ENCODE measurements around the gene RMC1. TPM values are rescaled to one million over a fixed set of nuclear protein-coding genes. Genes with fewer than 3 reads are reported as not detected.

RMC1 gene
- total and polyA plus RNA-seq, 8 donors = 7.7 to 31.9 (median 10.7) TPM

GRCh38 chr18:23459530-23459921 is 43.8 kb upstream of the RMC1 start:
- Histone ChIP-seq H3K27me3 (no peaks in the 10 kb centered on the region), H3K9me3 (no peaks in the 10 kb centered on the region), H3K4me1 (peaks cover 6 to 54% (median 30%) of the 10 kb centered on the region in 3 donors), H3K27ac (no peak overlapping the region), H3K36me3 (peaks cover 7 to 21% (median 21%) of the 10 kb centered on the region in 3 donors), H3K4me3 (no peak overlapping the region)
- 79 to 83% methylated on average over 7 of the region's 7 CpGs for WGBS, 2 donors
- TF ChIP-seq CTCF (IDR thresholded peaks at IDR 0.05) = no peak
- intact Hi-C loops (cut with DNase I) = no loop called here
- DNase-seq (no peak), ATAC-seq (no peak), FAIRE-seq (no peak)

GRCh38 chr18:23460285-23461273 is 42.7 kb upstream of the RMC1 start:
- Histone ChIP-seq H3K4me1 (peaks cover 6 to 48% (median 25%) of the 10 kb centered on the region in 3 donors), H3K27me3 (no peaks in the 10 kb centered on the region), H3K36me3 (peaks cover 11 to 31% (median 25%) of the 10 kb centered on the region in 3 donors), H3K9me3 (no peaks in the 10 kb centered on the region), H3K27ac (no peak overlapping the region), H3K4me3 (no peak overlapping the region)
- intact Hi-C loops (cut with DNase I) = loop anchor here in 1 of 3 donors (10.0 kb wide), 1 partner anchor 74 kb away; no protein-coding TSS in a partner anchor
- FAIRE-seq (no peak), ATAC-seq (peak; percentile 27 to 65 (median 32)), DNase-seq (no peak)
- TF ChIP-seq CTCF (IDR thresholded peaks at IDR 0.05) = no peak
- WGBS, 2 donors = 45 to 52% methylated on average over 2 of the region's 2 CpGs

GRCh38 chr18:23462876-23463275 is 40.4 kb upstream of the RMC1 start:
- DNase-seq (no peak), ATAC-seq (no peak), FAIRE-seq (no peak)
- 73 to 75% methylated on average over 2 of the region's 2 CpGs for WGBS, 2 donors
- no peak overlapping the region for H3K4me3 ChIP-seq
- peaks cover 3 to 31% (median 21%) of the 10 kb centered on the region in 3 donors for H3K4me1 ChIP-seq
- H3K9me3 ChIP-seq = no peaks in the 10 kb centered on the region
- TF ChIP-seq CTCF (IDR thresholded peaks at IDR 0.05) = no peak
- no peaks in the 10 kb centered on the region for H3K27me3 ChIP-seq
- intact Hi-C loops (cut with DNase I) = loop anchor here in 1 of 3 donors (10.0 kb wide), 1 partner anchor 72 kb away; no protein-coding TSS in a partner anchor
- H3K36me3 ChIP-seq = peaks cover 11 to 54% (median 36%) of the 10 kb centered on the region in 3 donors
- H3K27ac ChIP-seq = no peak overlapping the region

- intact Hi-C loops (cut with DNase I) = loop anchor here in 1 of 3 donors (10.0 kb wide), 1 partner anchor 66 kb away; no protein-coding TSS in a partner anchor
- WGBS, 2 donors = 72 to 73% methylated on average over 3 of the region's 3 CpGs
- Histone ChIP-seq H3K36me3 (peaks cover 13 to 96% (median 41%) of the 10 kb centered on the region in 3 donors), H3K27ac (no peak overlapping the region), H3K27me3 (no peaks in the 10 kb centered on the region), H3K4me1 (no peaks in the 10 kb centered on the region), H3K9me3 (no peaks in the 10 kb centered on the region), H3K4me3 (no peak overlapping the region)
- FAIRE-seq (no peak), ATAC-seq (peak in 3 of 4 donors; percentile 50 to 84 (median 50)), DNase-seq (no peak)
- no peak for TF ChIP-seq CTCF (IDR thresholded peaks at IDR 0.05)
These were observed 34.4 kb upstream of the RMC1 start for GRCh38 chr18:23468753-23469459.
